NCI-H2171 (cell line): ENCODE results near the gene PADI1.

Source experiments
- DNase-seq: peaks from one replicate; lab custom pipeline; 2025; lab: John Stamatoyannopoulos, UW

Gene PADI1

GRCh38 chr1:17183388-17184160, 21.4 kb upstream of the PADI1 start:
- no peak for DNase-seq

- no peak for DNase-seq
Observed at GRCh38 chr1:17184161-17184665, 20.7 kb upstream of the PADI1 start.

- no peak for DNase-seq
Observed at GRCh38 chr1:17184822-17185484, 20.0 kb upstream of the PADI1 start.

- DNase-seq: no peak
Observed at GRCh38 chr1:17185485-17185860, 19.5 kb upstream of the PADI1 start.

GRCh38 chr1:17186216-17186909, 18.6 kb upstream of the PADI1 start:
- DNase-seq: no peak

- DNase-seq: no peak
Observed at GRCh38 chr1:17187051-17187450, 17.9 kb upstream of the PADI1 start.

- no peak for DNase-seq
Observed at GRCh38 chr1:17188217-17188616, 16.7 kb upstream of the PADI1 start.

- no peak for DNase-seq
Observed at GRCh38 chr1:17188889-17189631, 15.9 kb upstream of the PADI1 start.

GRCh38 chr1:17189632-17189990, 15.3 kb upstream of the PADI1 start:
- no peak for DNase-seq

- no peak for DNase-seq
Observed at GRCh38 chr1:17190010-17190995, 14.6 kb upstream of the PADI1 start.

- no peak for DNase-seq
Observed at GRCh38 chr1:17191990-17192242, 13.0 kb upstream of the PADI1 start.

GRCh38 chr1:17192394-17193221, 12.3 kb upstream of the PADI1 start:
- DNase-seq: no peak

- DNase-seq: no peak
Observed at GRCh38 chr1:17193222-17194132, 11.5 kb upstream of the PADI1 start.

GRCh38 chr1:17194133-17194475, 10.8 kb upstream of the PADI1 start:
- DNase-seq: no peak

GRCh38 chr1:17194615-17195528, 10.1 kb upstream of the PADI1 start:
- DNase-seq: no peak

- no peak for DNase-seq
Observed at GRCh38 chr1:17195731-17196130, 9.2 kb upstream of the PADI1 start.

GRCh38 chr1:17196496-17197185, 8.3 kb upstream of the PADI1 start:
- no peak for DNase-seq

- no peak for DNase-seq
Observed at GRCh38 chr1:17197696-17198095, 7.2 kb upstream of the PADI1 start.
